Hematopoietic multipotent progenitor cell treated with erythropoietin and hydrocortisone succinate and interleukin-3 and kit ligand, for 17 days (in vitro differentiated cells): Measurements from ENCODE around the gene C11orf58.
A peak's percentile ranks its signal among the peaks of the same experiment; 100 is the strongest.

Source experiments
- DNase-seq: peaks from one replicate; pipeline ENCODE4 v3.0.0-alpha.2; 2015; ENCODE audit warnings: low spot score

Gene C11orf58

GRCh38 chr11:16738193-16738946 lies at the start of gene C11orf58:
C11orf58 (plus strand) TSS chr11:16738647; CDS start chr11:16738779, 132 bp downstream.
- DNase-seq, result peak; percentile 96

- no peak for DNase-seq
Observed at GRCh38 chr11:16690086-16690485, 48.4 kb upstream of the C11orf58 start.

- DNase-seq, result no peak
Observed at GRCh38 chr11:16703795-16704194, 34.7 kb upstream of the C11orf58 start.

- no peak for DNase-seq
Observed at GRCh38 chr11:16713594-16713993, 24.9 kb upstream of the C11orf58 start.

GRCh38 chr11:16722581-16723344 lies 15.7 kb upstream of the C11orf58 start:
- DNase-seq, result no peak

GRCh38 chr11:16727806-16728205 lies 10.6 kb upstream of the C11orf58 start:
- no peak for DNase-seq

- DNase-seq, result no peak
Observed at GRCh38 chr11:16737818-16738192, 642 bp upstream of the C11orf58 start.

GRCh38 chr11:16738947-16739815 lies 734 bp downstream of the C11orf58 start:
- no peak for DNase-seq

GRCh38 chr11:16741473-16741872 lies 3.0 kb downstream of the C11orf58 start:
- DNase-seq, result no peak

- DNase-seq, result no peak
Observed at GRCh38 chr11:16743478-16743877, 5.0 kb downstream of the C11orf58 start.

GRCh38 chr11:16744128-16744725 lies 5.8 kb downstream of the C11orf58 start:
- no peak for DNase-seq

- no peak for DNase-seq
Observed at GRCh38 chr11:16745950-16746605, 7.6 kb downstream of the C11orf58 start.

- DNase-seq, result no peak
Observed at GRCh38 chr11:16749092-16749491, 10.6 kb downstream of the C11orf58 start.

- no peak for DNase-seq
Observed at GRCh38 chr11:16749666-16750065, 11.2 kb downstream of the C11orf58 start.

- no peak for DNase-seq
Observed at GRCh38 chr11:16750417-16750816, 12.0 kb downstream of the C11orf58 start.

GRCh38 chr11:16758382-16759024 lies 20.1 kb downstream of the C11orf58 start:
- no peak for DNase-seq

GRCh38 chr11:16759857-16760508 lies 21.5 kb downstream of the C11orf58 start:
- DNase-seq, result no peak

- DNase-seq, result no peak
Observed at GRCh38 chr11:16763746-16764145, 25.3 kb downstream of the C11orf58 start.

GRCh38 chr11:16764888-16765287 lies 26.4 kb downstream of the C11orf58 start:
- DNase-seq, result no peak

GRCh38 chr11:16767137-16767536 lies 28.7 kb downstream of the C11orf58 start:
- DNase-seq, result no peak
